Hematopoietic multipotent progenitor cell (in vitro differentiated cells): ENCODE data around the gene KXD1. TPM values are rescaled to one million over a fixed set of nuclear protein-coding genes. Genes with fewer than 3 reads are reported as not detected.
"Not testable (repeated sequence)": the region's sequence is repeated elsewhere in the genome, so short reads cannot be mapped to it uniquely, and the experiment has no call there.

Experiments
- DNase-seq, 3 donors: peaks; one replicate each; pipeline ENCODE4 v3.0.0-alpha.2; 2011 to 2015; ENCODE audit warnings: low read depth in 2 of 3, low spot score in 2 of 3
- total RNA-seq: library from RNA; depleted of rRNA; stranded (reverse); fragments of >200 nt; gene quantifications from one replicate; pipeline ENCODE4 v1.2.3, GENCODE V29; 2012

Gene KXD1
- 102 TPM for total RNA-seq

GRCh38 chr19:18557411-18558201 is at the start of gene KXD1:
Gene KXD1, plus strand, starts transcription at chr19:18557870. Its CDS starts 4,187 bp downstream, at chr19:18562057.
- DNase-seq, result peak; percentile 94 to 99 (median 99)

GRCh38 chr19:18508585-18508984 is 49.1 kb upstream of the KXD1 start:
- no peak for DNase-seq

- DNase-seq, result no peak
These were observed 47.5 kb upstream of the KXD1 start for GRCh38 chr19:18510216-18510615.

- no peak for DNase-seq
These were observed 43.8 kb upstream of the KXD1 start for GRCh38 chr19:18513868-18514267.

GRCh38 chr19:18514800-18515682 is 42.6 kb upstream of the KXD1 start:
- DNase-seq, result no peak

- no peak for DNase-seq
These were observed 41.7 kb upstream of the KXD1 start for GRCh38 chr19:18515959-18516358.

GRCh38 chr19:18517606-18518005 is 40.1 kb upstream of the KXD1 start:
- no peak for DNase-seq

GRCh38 chr19:18518639-18519038 is 39.0 kb upstream of the KXD1 start:
- DNase-seq, result no peak

- peak in 2 of 3 donors; percentile 56 to 69 for DNase-seq
These were observed 37.5 kb upstream of the KXD1 start for GRCh38 chr19:18519962-18520847.

GRCh38 chr19:18520848-18521691 is 36.6 kb upstream of the KXD1 start:
- DNase-seq, result no peak

- no peak for DNase-seq
These were observed 36.0 kb upstream of the KXD1 start, which contains the start of gene ELL for GRCh38 chr19:18521692-18522123. Gene ELL, minus strand, starts transcription at chr19:18522070. Its CDS starts 15 bp downstream, at chr19:18522055.

GRCh38 chr19:18522124-18522861 is 35.4 kb upstream of the KXD1 start:
- DNase-seq, result peak; percentile 99 to 100 (median 100)

GRCh38 chr19:18522862-18523440 is 34.7 kb upstream of the KXD1 start:
- DNase-seq, result not testable (repeated sequence)

- DNase-seq, result no peak
These were observed 33.8 kb upstream of the KXD1 start for GRCh38 chr19:18523841-18524240.

- no peak for DNase-seq
These were observed 31.4 kb upstream of the KXD1 start for GRCh38 chr19:18526316-18526715.

- no peak for DNase-seq
These were observed 27.9 kb upstream of the KXD1 start for GRCh38 chr19:18529782-18530181.

- DNase-seq, result no peak
These were observed 26.2 kb upstream of the KXD1 start for GRCh38 chr19:18531485-18531884.

- no peak for DNase-seq
These were observed 25.3 kb upstream of the KXD1 start for GRCh38 chr19:18532168-18532890.
